ENCODE data around the gene FXR1.

- TF ChIP-seq EP300 (IDR thresholded peaks at IDR 0.05) (no peak), POLR2A (IDR thresholded peaks at IDR 0.05) (no peak), POLR2AphosphoS5 (IDR thresholded peaks at IDR 0.05) (no peak)
- TF ChIP-seq, protein P1, sequence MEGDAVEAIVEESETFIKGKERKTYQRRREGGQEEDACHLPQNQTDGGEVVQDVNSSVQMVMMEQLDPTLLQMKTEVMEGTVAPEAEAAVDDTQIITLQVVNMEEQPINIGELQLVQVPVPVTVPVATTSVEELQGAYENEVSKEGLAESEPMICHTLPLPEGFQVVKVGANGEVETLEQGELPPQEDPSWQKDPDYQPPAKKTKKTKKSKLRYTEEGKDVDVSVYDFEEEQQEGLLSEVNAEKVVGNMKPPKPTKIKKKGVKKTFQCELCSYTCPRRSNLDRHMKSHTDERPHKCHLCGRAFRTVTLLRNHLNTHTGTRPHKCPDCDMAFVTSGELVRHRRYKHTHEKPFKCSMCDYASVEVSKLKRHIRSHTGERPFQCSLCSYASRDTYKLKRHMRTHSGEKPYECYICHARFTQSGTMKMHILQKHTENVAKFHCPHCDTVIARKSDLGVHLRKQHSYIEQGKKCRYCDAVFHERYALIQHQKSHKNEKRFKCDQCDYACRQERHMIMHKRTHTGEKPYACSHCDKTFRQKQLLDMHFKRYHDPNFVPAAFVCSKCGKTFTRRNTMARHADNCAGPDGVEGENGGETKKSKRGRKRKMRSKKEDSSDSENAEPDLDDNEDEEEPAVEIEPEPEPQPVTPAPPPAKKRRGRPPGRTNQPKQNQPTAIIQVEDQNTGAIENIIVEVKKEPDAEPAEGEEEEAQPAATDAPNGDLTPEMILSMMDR (IDR thresholded peaks at IDR 0.05), result no peak
Observed at GRCh38 chr3:181007262-181007661, 94.8 kb downstream of the FXR1 start.

All from suprapubic skin (tissue), 4 donors.